ENCODE measurements around the gene SPTB.

GRCh38 chr14:64722842-64723447 is 156.8 kb downstream of the SPTB start:
- TF ChIP-seq CTCF (IDR thresholded peaks at IDR 0.05 in 8 of 11, conservative IDR thresholded peaks at IDR 0.05 in 3 of 11) (no peak), POLR2A (IDR thresholded peaks at IDR 0.05) (no peak), POLR2AphosphoS5 (IDR thresholded peaks at IDR 0.05) (peak in 2 of 3 donors; percentile 26 to 41)
